ENCODE measurements around the gene METRN. TPM values are rescaled to one million over a fixed set of nuclear protein-coding genes. Genes with fewer than 3 reads are reported as not detected.
A peak's percentile ranks its signal among the peaks of the same experiment; 100 is the strongest.

The METRN gene
- polyA plus RNA-seq, 2 of the 4 experiments (the other 2 are of a cell fraction) = 41.0 to 82.2 TPM

DNA sequence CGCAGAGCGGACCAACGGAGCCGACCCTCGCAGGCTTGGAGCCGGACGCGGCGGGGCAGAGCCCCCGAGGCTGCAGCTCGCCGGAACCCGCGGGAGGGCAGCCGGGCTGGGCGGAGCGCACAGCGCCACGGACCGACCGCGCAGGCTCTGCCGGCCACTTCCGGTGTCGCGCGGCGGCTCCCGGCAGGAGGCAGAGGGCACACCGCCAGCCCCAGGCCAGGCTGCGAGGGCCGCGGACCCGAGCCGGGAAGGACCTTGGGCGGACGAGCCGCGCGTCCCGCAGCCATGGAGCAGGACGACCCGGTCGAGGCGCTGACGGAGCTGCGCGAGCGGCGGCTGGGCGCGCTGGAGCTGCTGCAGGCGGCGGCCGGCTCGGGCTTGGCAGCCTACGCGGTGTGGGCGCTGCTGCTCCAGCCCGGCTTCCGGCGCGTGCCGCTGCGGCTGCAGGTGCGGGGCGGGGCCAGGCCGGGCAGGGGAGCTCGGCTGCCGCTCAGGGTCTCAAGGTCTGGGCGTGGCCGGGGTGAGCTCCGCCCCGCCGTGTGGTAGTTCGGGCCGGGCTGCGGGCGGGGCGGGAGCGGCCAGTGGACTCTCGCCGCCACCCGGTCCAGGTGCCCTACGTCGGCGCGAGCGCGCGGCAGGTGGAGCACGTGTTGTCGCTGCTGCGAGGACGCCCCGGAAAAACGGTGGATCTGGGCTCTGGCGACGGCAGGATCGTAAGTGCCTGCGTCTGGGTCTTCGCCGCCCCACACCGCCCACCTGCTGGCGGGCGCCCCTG lies 6.3 kb downstream of the METRN start, which contains the start of gene ANTKMT (continued):
- TF ChIP-seq EP300 (IDR thresholded peaks at IDR 0.05) = peak in 1 of 2 experiments; percentile 25; a peak in 1 of 5 replicates
- TF ChIP-seq RCOR1 (IDR thresholded peaks at IDR 0.05; ENCODE audit: low read depth, low read length) = no peak
- no peak for TF ChIP-seq CHD2 (IDR thresholded peaks at IDR 0.05; ENCODE audit: low read length, partially characterized antibody)
- TF ChIP-seq, protein P1, sequence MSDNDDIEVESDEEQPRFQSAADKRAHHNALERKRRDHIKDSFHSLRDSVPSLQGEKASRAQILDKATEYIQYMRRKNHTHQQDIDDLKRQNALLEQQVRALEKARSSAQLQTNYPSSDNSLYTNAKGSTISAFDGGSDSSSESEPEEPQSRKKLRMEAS (IDR thresholded peaks at IDR 0.05) = peak; percentile 94
- no peak for TF ChIP-seq ZFP36 (IDR thresholded peaks at IDR 0.05; ENCODE audit: borderline replicate concordance, partially characterized antibody)
- no peak for TF ChIP-seq RFX5 (IDR thresholded peaks at IDR 0.05)
- TF ChIP-seq HOXB13 (CRISPR knock-in tag; IDR thresholded peaks at IDR 0.05; ENCODE audit: low read depth) = 0 out of 2 replicates have a peak, but pooled peaks have one; percentile 66
- no peak for TF ChIP-seq CEBPB (IDR thresholded peaks at IDR 0.05)
- TF ChIP-seq JUN (IDR thresholded peaks at IDR 0.05) = peak; percentile 95 to 98
- TF ChIP-seq, protein P2, sequence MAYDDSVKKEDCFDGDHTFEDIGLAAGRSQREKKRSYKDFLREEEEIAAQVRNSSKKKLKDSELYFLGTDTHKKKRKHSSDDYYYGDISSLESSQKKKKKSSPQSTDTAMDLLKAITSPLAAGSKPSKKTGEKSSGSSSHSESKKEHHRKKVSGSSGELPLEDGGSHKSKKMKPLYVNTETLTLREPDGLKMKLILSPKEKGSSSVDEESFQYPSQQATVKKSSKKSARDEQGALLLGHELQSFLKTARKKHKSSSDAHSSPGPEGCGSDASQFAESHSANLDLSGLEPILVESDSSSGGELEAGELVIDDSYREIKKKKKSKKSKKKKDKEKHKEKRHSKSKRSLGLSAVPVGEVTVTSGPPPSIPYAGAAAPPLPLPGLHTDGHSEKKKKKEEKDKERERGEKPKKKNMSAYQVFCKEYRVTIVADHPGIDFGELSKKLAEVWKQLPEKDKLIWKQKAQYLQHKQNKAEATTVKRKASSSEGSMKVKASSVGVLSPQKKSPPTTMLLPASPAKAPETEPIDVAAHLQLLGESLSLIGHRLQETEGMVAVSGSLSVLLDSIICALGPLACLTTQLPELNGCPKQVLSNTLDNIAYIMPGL (CRISPR knock-in tag; IDR thresholded peaks at IDR 0.05; ENCODE audit: borderline replicate concordance) = no peak
- no peak for TF ChIP-seq RAD21 (conservative IDR thresholded peaks at IDR 0.05 in 1 of 2, IDR thresholded peaks at IDR 0.05 in 1 of 2)
- TF ChIP-seq ZSCAN20 (CRISPR knock-in tag; IDR thresholded peaks at IDR 0.05) = no peak
- TF ChIP-seq CBX2 (IDR thresholded peaks at IDR 0.05; ENCODE audit: borderline replicate concordance, low read depth) = no peak
- no peak for TF ChIP-seq TP53 (CRISPR knock-in tag; IDR thresholded peaks at IDR 0.05)
- TF ChIP-seq, protein P3, sequence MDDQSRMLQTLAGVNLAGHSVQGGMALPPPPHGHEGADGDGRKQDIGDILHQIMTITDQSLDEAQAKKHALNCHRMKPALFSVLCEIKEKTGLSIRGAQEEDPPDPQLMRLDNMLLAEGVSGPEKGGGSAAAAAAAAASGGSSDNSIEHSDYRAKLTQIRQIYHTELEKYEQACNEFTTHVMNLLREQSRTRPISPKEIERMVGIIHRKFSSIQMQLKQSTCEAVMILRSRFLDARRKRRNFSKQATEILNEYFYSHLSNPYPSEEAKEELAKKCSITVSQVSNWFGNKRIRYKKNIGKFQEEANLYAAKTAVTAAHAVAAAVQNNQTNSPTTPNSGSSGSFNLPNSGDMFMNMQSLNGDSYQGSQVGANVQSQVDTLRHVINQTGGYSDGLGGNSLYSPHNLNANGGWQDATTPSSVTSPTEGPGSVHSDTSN (IDR thresholded peaks at IDR 0.05) = peak; percentile 52; the same call in 1 of the 2 replicates
- no peak for TF ChIP-seq MAFK (IDR thresholded peaks at IDR 0.05; ENCODE audit: partially characterized antibody)
- TF ChIP-seq SREBF2 (IDR thresholded peaks at IDR 0.05) = no peak
- TF ChIP-seq, protein P4, sequence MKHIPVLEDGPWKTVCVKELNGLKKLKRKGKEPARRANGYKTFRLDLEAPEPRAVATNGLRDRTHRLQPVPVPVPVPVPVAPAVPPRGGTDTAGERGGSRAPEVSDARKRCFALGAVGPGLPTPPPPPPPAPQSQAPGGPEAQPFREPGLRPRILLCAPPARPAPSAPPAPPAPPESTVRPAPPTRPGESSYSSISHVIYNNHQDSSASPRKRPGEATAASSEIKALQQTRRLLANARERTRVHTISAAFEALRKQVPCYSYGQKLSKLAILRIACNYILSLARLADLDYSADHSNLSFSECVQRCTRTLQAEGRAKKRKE (CRISPR knock-in tag; IDR thresholded peaks at IDR 0.05; ENCODE audit: low read depth) = peak; percentile 16; the same call in 1 of the 2 replicates
- no peak for TF ChIP-seq NR3C1 (IDR thresholded peaks at IDR 0.05)
- no peak for TF ChIP-seq HDAC2 (IDR thresholded peaks at IDR 0.05)
- no peak; the same call in none of the 2 replicates for TF ChIP-seq HOXB5 (CRISPR knock-in tag; IDR thresholded peaks at IDR 0.05)
- TF ChIP-seq ZNF302 (CRISPR knock-in tag; IDR thresholded peaks at IDR 0.05) = no peak
- TF ChIP-seq, protein P5, sequence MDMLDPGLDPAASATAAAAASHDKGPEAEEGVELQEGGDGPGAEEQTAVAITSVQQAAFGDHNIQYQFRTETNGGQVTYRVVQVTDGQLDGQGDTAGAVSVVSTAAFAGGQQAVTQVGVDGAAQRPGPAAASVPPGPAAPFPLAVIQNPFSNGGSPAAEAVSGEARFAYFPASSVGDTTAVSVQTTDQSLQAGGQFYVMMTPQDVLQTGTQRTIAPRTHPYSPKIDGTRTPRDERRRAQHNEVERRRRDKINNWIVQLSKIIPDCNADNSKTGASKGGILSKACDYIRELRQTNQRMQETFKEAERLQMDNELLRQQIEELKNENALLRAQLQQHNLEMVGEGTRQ (IDR thresholded peaks at IDR 0.05) = no peak
- TF ChIP-seq, protein P6, sequence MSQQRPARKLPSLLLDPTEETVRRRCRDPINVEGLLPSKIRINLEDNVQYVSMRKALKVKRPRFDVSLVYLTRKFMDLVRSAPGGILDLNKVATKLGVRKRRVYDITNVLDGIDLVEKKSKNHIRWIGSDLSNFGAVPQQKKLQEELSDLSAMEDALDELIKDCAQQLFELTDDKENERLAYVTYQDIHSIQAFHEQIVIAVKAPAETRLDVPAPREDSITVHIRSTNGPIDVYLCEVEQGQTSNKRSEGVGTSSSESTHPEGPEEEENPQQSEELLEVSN (IDR thresholded peaks at IDR 0.05; ENCODE audit: borderline replicate concordance, low read depth) = peak; percentile 96
- TF ChIP-seq POLR2AphosphoS2 (conservative IDR thresholded peaks at IDR 0.05; ENCODE audit: low read length) = no peak
- TF ChIP-seq, protein P7, sequence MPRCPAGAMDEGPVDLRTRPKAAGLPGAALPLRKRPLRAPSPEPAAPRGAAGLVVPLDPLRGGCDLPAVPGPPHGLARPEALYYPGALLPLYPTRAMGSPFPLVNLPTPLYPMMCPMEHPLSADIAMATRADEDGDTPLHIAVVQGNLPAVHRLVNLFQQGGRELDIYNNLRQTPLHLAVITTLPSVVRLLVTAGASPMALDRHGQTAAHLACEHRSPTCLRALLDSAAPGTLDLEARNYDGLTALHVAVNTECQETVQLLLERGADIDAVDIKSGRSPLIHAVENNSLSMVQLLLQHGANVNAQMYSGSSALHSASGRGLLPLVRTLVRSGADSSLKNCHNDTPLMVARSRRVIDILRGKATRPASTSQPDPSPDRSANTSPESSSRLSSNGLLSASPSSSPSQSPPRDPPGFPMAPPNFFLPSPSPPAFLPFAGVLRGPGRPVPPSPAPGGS (IDR thresholded peaks at IDR 0.05) = peak; percentile 88; the same call in 2 of the 3 replicates
- TF ChIP-seq KDM5A (IDR thresholded peaks at IDR 0.05) = peak; percentile 79
- no peak for TF ChIP-seq CHD4 (IDR thresholded peaks at IDR 0.05; ENCODE audit: borderline replicate concordance)
- TF ChIP-seq GATA3 (IDR thresholded peaks at IDR 0.05; ENCODE audit: borderline replicate concordance) = peak; percentile 47
- no peak for TF ChIP-seq RARB (CRISPR knock-in tag; IDR thresholded peaks at IDR 0.05)
- TF ChIP-seq HOXA7 (CRISPR knock-in tag; IDR thresholded peaks at IDR 0.05) = no peak
